H1 (cell line): ENCODE results near the gene CDH19. TPM values are rescaled to one million over a fixed set of nuclear protein-coding genes. Genes with fewer than 3 reads are reported as not detected.

Source experiments
- CTCF ChIA-PET: fragments of 300-600 bp; sonication (Branson Sonifier 250); formaldehyde crosslinking; loops from one replicate; lab custom pipeline; 2021; ENCODE audit not compliant: partially characterized antibody; lab: Charles Lee
- POLR2A ChIA-PET: fragments of 300-600 bp; sonication (Branson Sonifier 250); formaldehyde crosslinking; loops from one replicate; lab custom pipeline; 2021; ENCODE audit warnings: inconsistent platforms; ENCODE audit not compliant: partially characterized antibody; lab: Charles Lee
- DNase-seq, 2 experiments: peaks; one replicate each; pipeline versions ENCODE4 v3.0.0 to v3.0.0-alpha.2; 2010 to 2022; ENCODE audit warnings: low spot score in 2 of 2, low read depth in 1 of 2, mixed read lengths in 1 of 2
- FAIRE-seq: peaks from 2 replicates; lab custom pipeline; 2011; peaks lifted over from hg19 to GRCh38; lab: Jason Lieb, UNC
- H2AFZ ChIP-seq: 2 replicates; pipeline ENCODE4 v1.8.1; 2012; ENCODE audit warnings: low read length, inconsistent platforms
- H2AK5ac ChIP-seq: 2 replicates; pipeline ENCODE4 v1.6.1; 2013; ENCODE audit warnings: low read depth, low read length
- H2BK120ac ChIP-seq: replicated peaks from 2 replicates; pipeline ENCODE3; 2013; ENCODE audit warnings: low read depth, low read length, inconsistent platforms
- H2BK12ac ChIP-seq: 2 replicates; pipeline ENCODE4 v1.6.1; 2013; ENCODE audit warnings: low read depth, low read length
- H2BK15ac ChIP-seq: 2 replicates; pipeline ENCODE4 v1.6.1; 2013; ENCODE audit warnings: low read length
- H2BK20ac ChIP-seq: 2 replicates; pipeline ENCODE4 v1.6.1; 2013; ENCODE audit warnings: low read length
- H2BK5ac ChIP-seq: 2 replicates; pipeline ENCODE4 v1.6.1; 2013; ENCODE audit warnings: low read depth, low read length
- H3K14ac ChIP-seq: 2 replicates; pipeline ENCODE4 v1.6.1; 2013; ENCODE audit warnings: inconsistent platforms; ENCODE audit not compliant: insufficient read length
- H3K18ac ChIP-seq: 2 replicates; pipeline ENCODE4 v1.6.1; 2013; ENCODE audit warnings: low read length; ENCODE audit errors: extremely low read depth
- H3K23ac ChIP-seq: 2 replicates; pipeline ENCODE4 v1.6.1; 2013; ENCODE audit warnings: inconsistent platforms; ENCODE audit not compliant: insufficient read length
- H3K23me2 ChIP-seq: 2 replicates; pipeline ENCODE4 v1.6.1; 2013; ENCODE audit warnings: low read depth, low read length
- H3K27ac ChIP-seq: 2 replicates; pipeline ENCODE4 v1.6.1; 2011; ENCODE audit warnings: low read depth, low read length, inconsistent platforms
- H3K27me3 ChIP-seq, 4 experiments: replicated peaks in 1 of 4; 1 replicate in 1 of 4; 2 replicates in 3 of 4; pipeline versions ENCODE4 v1.6.1 to v1.8.1; 2011 to 2013; ENCODE audit warnings: low read length in 3 of 4, mild to moderate bottlenecking in 3 of 4, inconsistent platforms in 2 of 4, mixed read lengths in 2 of 4, moderate library complexity in 1 of 4; ENCODE audit not compliant: control insufficient read depth in 3 of 4, insufficient read depth in 3 of 4; ENCODE audit errors: extremely low read depth in 1 of 4
- H3K36me3 ChIP-seq, 4 experiments: 2 replicates each; pipeline versions ENCODE4 v1.6.1 to v1.8.1; 2011 to 2013; ENCODE audit warnings: mild to moderate bottlenecking in 4 of 4, low read length in 3 of 4, moderate library complexity in 2 of 4, control low read depth in 1 of 4, inconsistent platforms in 1 of 4; ENCODE audit not compliant: insufficient read depth in 4 of 4, control insufficient read depth in 2 of 4
- H3K4ac ChIP-seq: replicated peaks from 2 replicates; pipeline ENCODE3; 2013; ENCODE audit warnings: low read length, low read depth, mixed read lengths, inconsistent platforms; ENCODE audit not compliant: insufficient read length
- H3K4me1 ChIP-seq, 4 experiments: replicated peaks in 1 of 4; 1 replicate in 1 of 4; 2 replicates in 3 of 4; pipeline versions ENCODE4 v1.6.1 to v1.8.1; 2011 to 2013; ENCODE audit warnings: low read length in 3 of 4, inconsistent platforms in 2 of 4, mixed read lengths in 1 of 4; ENCODE audit not compliant: insufficient read depth in 4 of 4, control insufficient read depth in 3 of 4
- H3K4me2 ChIP-seq, 2 experiments: 2 replicates each; pipeline versions ENCODE4 v1.6.1 to v1.8.1; 2011 to 2013; ENCODE audit warnings: low read depth in 2 of 2, low read length in 2 of 2, control low read depth in 1 of 2, inconsistent platforms in 1 of 2, mild to moderate bottlenecking in 1 of 2; ENCODE audit not compliant: insufficient read depth in 1 of 2
- H3K4me3 ChIP-seq, 4 experiments: fragments of 200-600, 300-600 bp in 1 of 4; sonication (generic), shearing (Covaris generic), sonication (Bioruptor Twin) in 1 of 4; 2 replicates each; pipeline versions ENCODE4 v1.5.1 to v1.8.1; 2011 to 2016; ENCODE audit warnings: low read length in 4 of 4, low read depth in 3 of 4, control low read depth in 2 of 4, inconsistent platforms in 2 of 4, mild to moderate bottlenecking in 2 of 4, mixed read lengths in 1 of 4, moderate library complexity in 1 of 4; ENCODE audit not compliant: insufficient read depth in 2 of 4; ENCODE audit errors: extremely low read depth in 1 of 4
- H3K56ac ChIP-seq: replicated peaks from 2 replicates; pipeline ENCODE3; 2013; ENCODE audit warnings: low read depth, mild to moderate bottlenecking, mixed read lengths, low read length, inconsistent platforms; ENCODE audit not compliant: insufficient read length
- H3K79me1 ChIP-seq: 2 replicates; pipeline ENCODE4 v1.6.1; 2013; ENCODE audit warnings: low read depth, low read length, control low read depth
- H3K79me2 ChIP-seq, 2 experiments: 2 replicates each; pipeline versions ENCODE4 v1.6.1 to v1.8.1; 2012 to 2013; ENCODE audit warnings: low read length in 2 of 2, mild to moderate bottlenecking in 2 of 2, inconsistent platforms in 1 of 2; ENCODE audit not compliant: insufficient read depth in 2 of 2, control insufficient read depth in 1 of 2
- H3K9ac ChIP-seq, 4 experiments: replicated peaks in 1 of 4; 1 replicate in 1 of 4; 2 replicates in 3 of 4; pipeline versions ENCODE4 v1.6.1 to v1.8.1; 2011 to 2013; ENCODE audit warnings: low read depth in 3 of 4, low read length in 3 of 4, control low read depth in 2 of 4, mild to moderate bottlenecking in 2 of 4, moderate library complexity in 2 of 4, inconsistent platforms in 1 of 4; ENCODE audit errors: extremely low read depth in 1 of 4
- H3K9me3 ChIP-seq, 2 experiments: 2 replicates each; pipeline versions ENCODE4 v1.6.1 to v1.8.1; 2012 to 2013; ENCODE audit warnings: mild to moderate bottlenecking in 2 of 2, moderate library complexity in 2 of 2, control low read depth in 1 of 2, inconsistent platforms in 1 of 2, low read depth in 1 of 2, low read length in 1 of 2, mixed read lengths in 1 of 2; ENCODE audit not compliant: insufficient read depth in 2 of 2
- H4K20me1 ChIP-seq, 2 experiments: replicated peaks in 1 of 2; 2 replicates each; pipeline versions ENCODE3 to v1.8.1; 2011 to 2013; ENCODE audit warnings: inconsistent platforms in 2 of 2, low read length in 2 of 2, mild to moderate bottlenecking in 1 of 2; ENCODE audit not compliant: insufficient read depth in 2 of 2, control insufficient read depth in 1 of 2
- H4K5ac ChIP-seq: 2 replicates; pipeline ENCODE4 v1.6.1; 2013; ENCODE audit warnings: low read length, low read depth, mixed read lengths, inconsistent platforms; ENCODE audit not compliant: insufficient read length
- H4K8ac ChIP-seq: 2 replicates; pipeline ENCODE4 v1.8.0; 2013; ENCODE audit warnings: mild to moderate bottlenecking, moderate library complexity, low read length, inconsistent platforms; ENCODE audit not compliant: insufficient read depth; ENCODE audit errors: extremely low read depth
- H4K91ac ChIP-seq: replicated peaks from 2 replicates; pipeline ENCODE3; 2013; ENCODE audit warnings: low read length, mixed read lengths, inconsistent platforms; ENCODE audit not compliant: insufficient read length
- BACH1 ChIP-seq: IDR thresholded peaks from 2 replicates; pipeline ENCODE4 v1.6.1; 2012; ENCODE audit warnings: low read length, improper control_type of control experiment
- CBX5 ChIP-seq: fragments of 300-800, 300-1000 bp; sonication (generic); IDR thresholded peaks from 2 replicates; pipeline ENCODE4 v1.7.1; 2016; ENCODE audit warnings: antibody characterized with exemption, low read length, low read depth
- EZH2 ChIP-seq: fragments of 200-600 bp; sonication (generic); IDR thresholded peaks from 2 replicates; pipeline ENCODE4 v1.7.1; 2012; ENCODE audit warnings: low read depth, mild to moderate bottlenecking, moderate library complexity, low read length, inconsistent platforms; ENCODE audit not compliant: severe bottlenecking
- HDAC6 ChIP-seq: IDR thresholded peaks from one replicate; pipeline ENCODE4 v1.7.1; 2012; ENCODE audit warnings: low read depth, mild to moderate bottlenecking, inconsistent platforms, low read length, moderate library complexity
- POLR2A ChIP-seq, 2 experiments: IDR thresholded peaks; 1 replicate in 1 of 2; 2 replicates in 1 of 2; pipeline ENCODE4 v1.6.1; 2011; ENCODE audit warnings: low read depth in 2 of 2, low read length in 2 of 2, mild to moderate bottlenecking in 2 of 2; ENCODE audit errors: control extremely low read depth in 1 of 2
- SIN3A ChIP-seq, 2 experiments: IDR thresholded peaks in 1 of 2; conservative IDR thresholded peaks in 1 of 2; 2 replicates each; pipeline ENCODE4 v1.6.1; 2011 to 2012; ENCODE audit warnings: low read length in 2 of 2, improper control_type of control experiment in 1 of 2, low read depth in 1 of 2, mild to moderate bottlenecking in 1 of 2
- TBP ChIP-seq: IDR thresholded peaks from 2 replicates; pipeline ENCODE4 v1.6.1; 2011; ENCODE audit warnings: low read depth, low read length, improper control_type of control experiment
- WGBS, 2 experiments: shearing (Covaris generic) in 1 of 2; methylation state at CpG; one replicate each; pipeline versions ENCODE4 v1.1.6 to v1.1.7; 2013 to 2015; ENCODE audit warnings: low lambda C conversion rate in 2 of 2, mixed read lengths in 2 of 2, inconsistent platforms in 1 of 2, low coverage in 1 of 2, missing lambda C conversion rate in 1 of 2; ENCODE audit not compliant: insufficient replicate concordance in 2 of 2, insufficient coverage in 1 of 2, insufficient read length in 1 of 2; ENCODE audit errors: extremely low coverage in 1 of 2, missing lambda C conversion rate in 1 of 2; 5-methylcytosine and 5-hydroxymethylcytosine counted together
- long read RNA-seq, 2 experiments: library from RNA in 1 of 2; library from capped mRNA in 1 of 2; stranded (forward); transcript quantifications; one replicate each; pipeline ENCODE4 v2.0.0, GENCODE V29; 2021; ENCODE audit warnings: inconsistent platforms in 1 of 2
- polyA minus RNA-seq, 3 experiments: library from RNA; depleted of rRNA, polyadenylated mRNA; stranded (reverse); fragments of >200 nt; gene quantifications; 1 replicate in 2 of 3; 2 replicates in 1 of 3; pipeline ENCODE4 v1.2.3, GENCODE V29; 2011
- polyA plus RNA-seq, 7 experiments: library from polyadenylated mRNA; depleted of rRNA in 3 of 7; stranded (reverse) in 5 of 7; unstranded in 2 of 7; fragments of >200 nt in 5 of 7; fragments of 200-250 nt in 2 of 7; gene quantifications; 1 replicate in 5 of 7; 2 replicates in 1 of 7; 4 replicates in 1 of 7; pipeline versions ENCODE4 v1.2.1 to v1.2.3, GENCODE V29; 2011 to 2013; ENCODE audit warnings: missing spikeins in 2 of 7, mixed read lengths in 2 of 7
- total RNA-seq: library from RNA; stranded (reverse); fragmentation: NEBNext Ultra II Directional; extraction: Animal tissue kit (Norgen Biotek cat#: 25700); gene quantifications from 2 replicates; pipeline ENCODE4 v1.2.1, GENCODE V29; 2021

CDH19 gene
- total RNA-seq (not detected in 2 replicates), polyA plus RNA-seq (2011; rRNA removed) (not detected in 2 replicates), polyA minus RNA-seq (2011; rRNA and poly(A)+ RNA removed) (0.47 TPM in 1 of 2 replicates, not detected in the other)
- not detected for polyA plus RNA-seq (2011; cell fraction: cytosol; rRNA removed)
- 0.06 TPM for polyA plus RNA-seq (2011; cell fraction: nucleus; rRNA removed)
- polyA plus RNA-seq (2012, experiment 1 of 2), result not detected in 4 replicates
- polyA plus RNA-seq (2012, experiment 2 of 2), result not detected
- 0.04 TPM for polyA plus RNA-seq (2013, experiment 1 of 2)
- polyA plus RNA-seq (2013, experiment 2 of 2), result 0.02 TPM
- polyA minus RNA-seq (2011; cell fraction: cytosol; rRNA and poly(A)+ RNA removed), result not detected
- 0.40 TPM for polyA minus RNA-seq (2011; cell fraction: nucleus; rRNA and poly(A)+ RNA removed)
- long read RNA-seq, experiment 1, result 0 reads
- long read RNA-seq, experiment 2, result 0 reads

- no peaks in the 10 kb centered on the region for H3K27me3 ChIP-seq
- no peaks in the 10 kb centered on the region for H4K20me1 ChIP-seq
- no peaks in the 10 kb centered on the region for H3K79me2 ChIP-seq
- DNase-seq (no peak), FAIRE-seq (no peak)
- no peak within 1 kb of the TSS for H3K4me2 ChIP-seq
- POLR2A ChIA-PET, result no interaction called here
- WGBS, 2 experiments, result 92% methylated on average over 9 of the region's 9 CpGs; no CpG with 5 or more reads in 1 of the 2 experiments
- no peak within 1 kb of the TSS for H3K4ac ChIP-seq
- H3K79me1 ChIP-seq, result no peaks in the 10 kb centered on the region
- no peak within 1 kb of the TSS for H4K8ac ChIP-seq
- no peak within 1 kb of the TSS for H2BK15ac ChIP-seq
- no peak within 1 kb of the TSS for H2BK5ac ChIP-seq
- no peaks in the 10 kb centered on the region for H3K4me1 ChIP-seq
- H2AFZ ChIP-seq, result peak within 1 kb of the TSS; percentile 26; the same call in 1 of the 2 replicates
- no peaks in the 10 kb centered on the region for H3K36me3 ChIP-seq
- peak within 1 kb of the TSS; percentile 43 for H2BK120ac ChIP-seq
- TF ChIP-seq CBX5, result no peak
- no peak for TF ChIP-seq HDAC6
- TF ChIP-seq SIN3A (conservative IDR thresholded peaks at IDR 0.05 in 1 of 2, IDR thresholded peaks at IDR 0.05 in 1 of 2; ENCODE audit: low read depth in 1 of 2, low read length in 2 of 2), result no peak
- TF ChIP-seq TBP, result no peak
- no peak for TF ChIP-seq EZH2
- no peak for TF ChIP-seq POLR2A (IDR thresholded peaks at IDR 0.05; ENCODE audit: control extremely low read depth in 1 of 2, low read depth in 2 of 2, low read length in 2 of 2)
- no peak for TF ChIP-seq BACH1
- H3K9me3 ChIP-seq, result no peaks in the 10 kb centered on the region
- no peak within 1 kb of the TSS for H3K14ac ChIP-seq
- H3K18ac ChIP-seq, result no peak within 1 kb of the TSS
- H3K9ac ChIP-seq, result no peak within 1 kb of the TSS
- H4K91ac ChIP-seq, result no peak within 1 kb of the TSS
- H2BK20ac ChIP-seq, result no peak within 1 kb of the TSS
- H3K23me2 ChIP-seq, result no peaks in the 10 kb centered on the region
- CTCF ChIA-PET, result interaction anchor here (0.6 to 1.0 kb wide), 2 partner anchors 15 to 21 kb away, joined by 3 read pairs; no protein-coding TSS in a partner anchor
- no peak within 1 kb of the TSS for H2AK5ac ChIP-seq
- H2BK12ac ChIP-seq, result no peak within 1 kb of the TSS
- H3K27ac ChIP-seq, result no peak within 1 kb of the TSS
- H4K5ac ChIP-seq, result no peak within 1 kb of the TSS
- H3K4me3 ChIP-seq, result no peak within 1 kb of the TSS
- no peak within 1 kb of the TSS for H3K23ac ChIP-seq
- H3K56ac ChIP-seq, result no peak within 1 kb of the TSS
Measured at GRCh38 chr18:66603941-66604627, at the start of gene CDH19. Gene CDH19 (minus strand): TSS chr18:66604090. CDS start chr18:66572204, 31,886 bp downstream.
